Psoas muscle (tissue), 8 donors: ENCODE results near the gene ELK1. TPM values are rescaled to one million over a fixed set of nuclear protein-coding genes. Genes with fewer than 3 reads are reported as not detected.

ENCODE experiments used
- ATAC-seq, 4 donors: fragments of 200-7000 bp; cut with Tn5 transposase; one replicate each; pipeline ENCODE4 v1.9.1; 2020; ENCODE audit warnings: moderate library complexity in 3 of 4, mild to moderate bottlenecking in 2 of 4
- DNase-seq, 2 donors: peaks; one replicate each; pipeline ENCODE4 v3.0.0-alpha.2; 2020
- H3K27ac ChIP-seq: fragments of 200-600 bp; one replicate; pipeline ENCODE4 v1.8.0; 2022
- H3K27me3 ChIP-seq, 3 donors: fragments of 200-600 bp in 1 of 3; one replicate each; pipeline versions ENCODE4 v1.6.1 to v1.8.0; 2013 to 2022; ENCODE audit warnings: low read length in 2 of 3, mild to moderate bottlenecking in 2 of 3, moderate library complexity in 1 of 3; ENCODE audit not compliant: insufficient read depth in 3 of 3
- H3K36me3 ChIP-seq, 2 donors: fragments of 200-600 bp in 1 of 2; one replicate each; pipeline versions ENCODE4 v1.6.1 to v1.8.0; 2013 to 2022; ENCODE audit warnings: low read depth in 1 of 2, mild to moderate bottlenecking in 1 of 2, moderate library complexity in 1 of 2; ENCODE audit not compliant: insufficient read depth in 1 of 2
- H3K4me1 ChIP-seq: fragments of 200-600 bp; one replicate; pipeline ENCODE4 v1.8.0; 2022
- H3K4me3 ChIP-seq: fragments of 200-600 bp; one replicate; pipeline ENCODE4 v1.8.0; 2022; ENCODE audit warnings: mild to moderate bottlenecking
- H3K9me3 ChIP-seq: fragments of 200-600 bp; one replicate; pipeline ENCODE4 v1.8.0; 2022
- CTCF ChIP-seq: fragments of 200-600 bp; IDR thresholded peaks from one replicate; pipeline ENCODE4 v1.8.0; 2022; ENCODE audit warnings: antibody characterized with exemption
- WGBS, 3 donors: extraction: QIAGEN DNeasy Blood & Tissue Kit; methylation state at CpG; one replicate each; pipeline versions ENCODE4 v1.1.6 to v1.1.7; 2013; 5-methylcytosine and 5-hydroxymethylcytosine counted together
- intact Hi-C, 2 donors: fragments of 100-400 bp; cut with DNase I; formaldehyde crosslinking; loops; one replicate each; pipeline versions ENCODE4 v1.11.0 to v1.14.2; 2022
- polyA plus RNA-seq, 3 donors: library from polyadenylated mRNA; stranded (reverse); fragments of 200-250 nt; gene quantifications; one replicate each; pipeline ENCODE4 v1.2.3, GENCODE V29; 2013
- total RNA-seq, 4 donors: library from RNA; stranded (reverse); fragmentation: NEBNext Ultra II Directional in 2 of 4; extraction: Animal tissue kit (Norgen Biotek cat#: 25700) in 2 of 4; gene quantifications; one replicate each; pipeline versions ENCODE4 v1.2.1 to v1.2.4, GENCODE V29; 2021 to 2023
- donor health status: healthy with polysubstance abuse.
- donor health status: DM: no; HTN: no; CAD: no; lungs with moderate emphysema.
- donor health status: Bipolar disorder and iron deficiency.
- donor health status: healthy.
- donor health status: DM: yes; HTN: yes; CAD: no.
- donor health status: DM: no; HTN: no; CAD: no.
- donor health status: DM: no; HTN: no; CAD: no.
- donor health status: DM: yes; HTN: yes; CAD: no.

ELK1 gene
- total and polyA plus RNA-seq, 7 donors = 18.7 to 55.7 (median 33.3) TPM

DNA sequence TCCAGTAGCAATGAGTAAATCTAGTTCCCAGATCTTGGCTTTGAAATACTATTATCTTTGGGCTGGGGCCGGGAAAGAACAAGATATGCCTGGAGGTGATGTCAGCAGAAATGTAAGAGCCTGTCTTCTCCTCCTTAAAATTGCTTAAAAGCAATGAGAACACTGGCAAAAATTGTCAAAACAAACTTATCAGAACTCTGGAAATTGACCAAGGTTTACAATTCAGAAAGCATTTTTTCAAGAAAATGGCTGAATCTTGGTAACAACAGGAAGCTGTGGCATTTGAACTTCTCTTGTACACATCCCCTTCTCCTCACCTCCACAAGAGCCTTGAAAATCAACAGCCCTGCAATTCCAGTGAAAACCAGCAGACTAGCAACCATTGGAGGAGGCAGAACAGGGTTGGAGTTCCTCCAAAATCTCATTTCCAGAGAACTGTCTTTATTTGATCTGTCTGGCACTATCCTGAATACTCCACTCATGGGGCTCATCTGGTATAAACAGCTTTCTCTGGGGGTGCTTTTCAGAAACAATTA is 54.6 kb downstream of the ELK1 start:
- no peaks in the 10 kb centered on the region for H3K27me3 ChIP-seq
- no peaks in the 10 kb centered on the region for H3K4me1 ChIP-seq
- ATAC-seq (no peak), DNase-seq (no peak)
- no peaks in the 10 kb centered on the region for H3K36me3 ChIP-seq
- WGBS, 3 donors = 54 to 61% (median 55%) methylated on average over 1 of the region's 1 CpG
- intact Hi-C loops = no loop called here
- no peak for TF ChIP-seq CTCF
- H3K27ac ChIP-seq = no peak overlapping the region
- H3K9me3 ChIP-seq = peaks cover 24% of the 10 kb centered on the region
- H3K4me3 ChIP-seq = no peak overlapping the region

DNA sequence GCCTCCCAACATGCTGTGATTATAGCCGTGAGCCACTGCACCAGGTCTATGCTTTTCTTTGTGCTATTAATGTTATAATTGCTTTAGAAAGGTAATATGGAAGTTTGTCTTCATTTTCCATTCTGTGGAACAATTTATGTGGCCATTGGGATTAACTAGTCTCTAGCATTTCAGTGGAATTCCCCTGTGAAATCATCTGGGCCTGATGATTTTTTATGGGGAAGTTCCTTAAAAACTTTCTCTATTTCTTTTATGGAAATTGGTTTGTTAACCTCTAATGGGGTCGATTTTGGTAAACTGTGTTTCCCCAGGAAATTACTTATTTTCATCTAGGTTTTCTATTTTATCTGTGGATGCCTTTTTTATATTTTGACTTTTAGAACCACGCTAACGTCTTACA is 56.8 kb downstream of the ELK1 start:
- Histone ChIP-seq H3K27ac (no peak overlapping the region), H3K4me1 (no peaks in the 10 kb centered on the region), H3K9me3 (peaks cover 13% of the 10 kb centered on the region), H3K27me3 (no peaks in the 10 kb centered on the region), H3K36me3 (no peaks in the 10 kb centered on the region), H3K4me3 (no peak overlapping the region)
- ATAC-seq (no peak), DNase-seq (no peak)
- TF ChIP-seq CTCF = no peak
- intact Hi-C loops = no loop called here
- 52 to 61% (median 57%) methylated on average over 4 of the region's 4 CpGs for WGBS, 3 donors

DNA sequence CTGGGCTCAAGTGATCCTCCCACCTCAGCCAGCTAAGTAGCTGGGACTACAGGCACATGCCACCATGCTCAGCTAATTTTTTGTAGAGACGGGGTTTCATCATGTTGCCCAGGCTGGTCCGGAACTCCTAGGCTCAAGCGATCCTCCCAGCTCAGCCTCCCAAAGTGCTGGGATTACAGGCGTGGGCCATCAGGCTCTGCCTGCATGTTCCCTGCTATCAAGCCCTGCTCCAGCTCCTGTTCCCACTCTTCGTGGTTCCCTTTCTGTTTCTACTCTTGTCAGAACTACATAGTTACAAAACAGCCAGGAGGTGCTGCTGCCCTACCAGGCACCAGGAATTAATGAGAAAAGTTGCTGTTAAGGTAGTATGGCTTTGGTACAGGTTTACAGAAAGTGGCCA is 59.4 kb downstream of the ELK1 start:
- ATAC-seq (no peak), DNase-seq (no peak)
- 70 to 79% (median 72%) methylated on average over 5 of the region's 5 CpGs for WGBS, 3 donors
- Histone ChIP-seq H3K4me1 (no peaks in the 10 kb centered on the region), H3K27ac (no peak overlapping the region), H3K4me3 (no peak overlapping the region), H3K36me3 (no peaks in the 10 kb centered on the region), H3K27me3 (no peaks in the 10 kb centered on the region), H3K9me3 (no peaks in the 10 kb centered on the region)
- intact Hi-C loops = no loop called here
- TF ChIP-seq CTCF = no peak

GRCh38 chrX:47587906-47588735 is 62.2 kb downstream of the ELK1 start:
- H3K27ac ChIP-seq = no peak overlapping the region
- no peaks in the 10 kb centered on the region for H3K27me3 ChIP-seq
- no peaks in the 10 kb centered on the region for H3K36me3 ChIP-seq
- TF ChIP-seq CTCF = no peak
- ATAC-seq = no peak
- H3K4me1 ChIP-seq = no peaks in the 10 kb centered on the region
- WGBS, 3 donors = 70 to 78% (median 72%) methylated on average over 14 to 16 of the region's 16 CpGs
- H3K9me3 ChIP-seq = no peaks in the 10 kb centered on the region
- no peak for DNase-seq
- H3K4me3 ChIP-seq = no peak overlapping the region
- intact Hi-C loops = no loop called here
